B cell (primary cell): Measurements from ENCODE around the gene PLBD2.

Experiments used
- EZH2 ChIP-seq: IDR thresholded peaks from 2 replicates; pipeline ENCODE4 v1.6.1; 2012; ENCODE audit warnings: borderline replicate concordance, low read depth, mild to moderate bottlenecking, moderate library complexity, low read length; ENCODE audit not compliant: insufficient read depth, poor library complexity, severe bottlenecking
- TF ChIP-seq, protein P1 (sequence below): fragments of 200-600 bp; IDR thresholded peaks from one replicate; pipeline ENCODE4 v1.8.0; 2022; ENCODE audit warnings: antibody characterized with exemption, mild to moderate bottlenecking

DNA sequence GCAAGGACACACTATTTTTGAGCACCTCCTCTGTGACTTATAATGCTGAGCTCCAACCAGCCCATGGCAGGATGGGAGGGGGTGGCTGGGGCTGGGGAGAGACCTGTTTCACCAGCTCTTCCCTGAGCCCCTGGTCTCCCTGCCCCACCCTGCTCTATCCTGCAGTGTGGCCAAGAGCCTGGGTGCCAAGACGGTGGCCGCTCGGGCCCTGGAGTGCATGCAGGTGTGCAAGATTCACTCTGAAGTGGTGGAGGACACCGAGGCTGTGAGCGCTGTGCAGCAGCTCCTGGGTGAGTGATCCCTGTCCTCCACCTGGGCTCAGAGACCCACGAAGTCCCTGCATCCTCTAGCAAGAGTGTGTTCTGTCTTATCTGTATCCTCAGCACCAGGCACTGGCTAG is 78.2 kb downstream of the PLBD2 start:
- TF ChIP-seq, protein P1, sequence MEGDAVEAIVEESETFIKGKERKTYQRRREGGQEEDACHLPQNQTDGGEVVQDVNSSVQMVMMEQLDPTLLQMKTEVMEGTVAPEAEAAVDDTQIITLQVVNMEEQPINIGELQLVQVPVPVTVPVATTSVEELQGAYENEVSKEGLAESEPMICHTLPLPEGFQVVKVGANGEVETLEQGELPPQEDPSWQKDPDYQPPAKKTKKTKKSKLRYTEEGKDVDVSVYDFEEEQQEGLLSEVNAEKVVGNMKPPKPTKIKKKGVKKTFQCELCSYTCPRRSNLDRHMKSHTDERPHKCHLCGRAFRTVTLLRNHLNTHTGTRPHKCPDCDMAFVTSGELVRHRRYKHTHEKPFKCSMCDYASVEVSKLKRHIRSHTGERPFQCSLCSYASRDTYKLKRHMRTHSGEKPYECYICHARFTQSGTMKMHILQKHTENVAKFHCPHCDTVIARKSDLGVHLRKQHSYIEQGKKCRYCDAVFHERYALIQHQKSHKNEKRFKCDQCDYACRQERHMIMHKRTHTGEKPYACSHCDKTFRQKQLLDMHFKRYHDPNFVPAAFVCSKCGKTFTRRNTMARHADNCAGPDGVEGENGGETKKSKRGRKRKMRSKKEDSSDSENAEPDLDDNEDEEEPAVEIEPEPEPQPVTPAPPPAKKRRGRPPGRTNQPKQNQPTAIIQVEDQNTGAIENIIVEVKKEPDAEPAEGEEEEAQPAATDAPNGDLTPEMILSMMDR: no peak
- TF ChIP-seq EZH2: no peak
